Skeletal muscle tissue (tissue), 4 donors: ENCODE data around the gene CCSER1. TPM values are rescaled to one million over a fixed set of nuclear protein-coding genes. Genes with fewer than 3 reads are reported as not detected.

Source experiments
- H3K27ac ChIP-seq: one replicate; pipeline ENCODE4 v1.7.0; 2013; ENCODE audit warnings: mild to moderate bottlenecking, low read depth, low read length, inconsistent platforms
- H3K27me3 ChIP-seq, 3 donors: one replicate each; pipeline ENCODE4 v1.7.0; 2013; ENCODE audit warnings: low read length in 3 of 3; ENCODE audit not compliant: control insufficient read depth in 3 of 3, insufficient read depth in 3 of 3
- H3K36me3 ChIP-seq, 3 donors: one replicate each; pipeline ENCODE4 v1.7.0; 2013; ENCODE audit warnings: low read length in 3 of 3; ENCODE audit not compliant: control insufficient read depth in 3 of 3, insufficient read depth in 3 of 3
- H3K4me1 ChIP-seq, 3 donors: one replicate each; pipeline ENCODE4 v1.7.0; 2013; ENCODE audit warnings: low read length in 3 of 3, mild to moderate bottlenecking in 3 of 3; ENCODE audit not compliant: control insufficient read depth in 3 of 3, insufficient read depth in 3 of 3
- H3K4me3 ChIP-seq, 3 donors: one replicate each; pipeline ENCODE4 v1.7.0; 2013; ENCODE audit warnings: low read length in 3 of 3
- H3K9ac ChIP-seq, 3 donors: one replicate each; pipeline ENCODE4 v1.7.0; 2013; ENCODE audit warnings: low read length in 3 of 3, mild to moderate bottlenecking in 3 of 3, moderate library complexity in 2 of 3, low read depth in 1 of 3
- H3K9me3 ChIP-seq, 3 donors: one replicate each; pipeline ENCODE4 v1.7.0; 2013; ENCODE audit warnings: low read length in 3 of 3; ENCODE audit not compliant: control insufficient read depth in 3 of 3
- total RNA-seq: library from RNA; depleted of rRNA; stranded (reverse); fragments of >200 nt; gene quantifications from one replicate; pipeline ENCODE4 v1.2.3, GENCODE V29; 2014
- donor health status: Osteomylitis.

CCSER1 gene
- total RNA-seq, 1 donor from 2014 or later: 1.0 TPM

DNA sequence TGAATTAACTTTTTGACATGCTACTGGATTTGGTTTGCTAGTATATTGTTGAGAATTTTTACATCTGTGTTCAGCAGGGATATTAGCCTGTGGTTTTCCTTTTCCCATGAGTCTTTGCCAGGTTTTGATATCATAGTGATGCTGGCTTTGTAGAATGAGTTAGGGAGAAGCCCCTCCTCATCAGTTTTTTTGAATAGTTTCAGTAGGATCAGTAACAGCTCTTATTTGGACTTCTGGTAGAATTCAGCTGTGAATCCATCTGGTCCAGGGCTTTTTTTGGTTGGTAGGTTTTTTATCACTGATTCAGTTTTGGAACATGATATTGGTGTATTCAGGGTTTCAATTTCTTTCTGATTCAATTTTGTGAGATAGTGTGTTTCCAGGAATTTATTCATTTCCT, 1386.1 kb downstream of the CCSER1 start:
- H3K9ac ChIP-seq: no peak overlapping the region
- H3K9me3 ChIP-seq: peaks cover 0 to 5% (median 3%) of the 10 kb centered on the region in 3 donors
- H3K27ac ChIP-seq: no peak overlapping the region
- H3K36me3 ChIP-seq: no peaks in the 10 kb centered on the region
- H3K4me1 ChIP-seq: no peaks in the 10 kb centered on the region
- no peaks in the 10 kb centered on the region for H3K27me3 ChIP-seq
- H3K4me3 ChIP-seq: no peak overlapping the region

GRCh38 chr4:91519155-91519554, 1392.0 kb downstream of the CCSER1 start:
- no peak overlapping the region for H3K27ac ChIP-seq
- no peaks in the 10 kb centered on the region for H3K36me3 ChIP-seq
- H3K9me3 ChIP-seq: peaks cover 0 to 3% (median 0%) of the 10 kb centered on the region in 3 donors
- H3K9ac ChIP-seq: no peak overlapping the region
- no peak overlapping the region for H3K4me3 ChIP-seq
- no peaks in the 10 kb centered on the region for H3K27me3 ChIP-seq
- no peaks in the 10 kb centered on the region for H3K4me1 ChIP-seq

DNA sequence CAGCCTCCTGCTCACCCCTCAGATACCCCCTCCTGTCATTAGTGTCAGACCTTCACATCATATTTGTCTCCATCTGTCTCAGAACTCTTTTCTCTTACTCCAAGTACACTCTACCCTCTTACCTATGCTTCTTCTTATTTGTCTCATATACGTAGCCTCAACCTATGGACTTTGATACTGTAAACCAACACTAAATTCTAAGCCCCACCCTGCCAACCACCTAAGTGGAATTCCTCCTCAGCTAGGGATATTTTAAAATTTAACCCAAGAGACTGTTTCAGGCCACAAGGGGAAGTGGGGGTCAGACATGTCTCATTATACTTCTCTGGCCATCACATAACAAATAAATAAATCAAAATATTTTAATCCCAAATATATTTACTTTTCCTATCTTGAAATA, 1398.4 kb downstream of the CCSER1 start:
- Histone ChIP-seq H3K4me1 (no peaks in the 10 kb centered on the region), H3K9ac (no peak overlapping the region), H3K4me3 (no peak overlapping the region), H3K36me3 (no peaks in the 10 kb centered on the region), H3K9me3 (no peaks in the 10 kb centered on the region), H3K27me3 (no peaks in the 10 kb centered on the region), H3K27ac (no peak overlapping the region)

- no peaks in the 10 kb centered on the region for H3K9me3 ChIP-seq
- no peak overlapping the region for H3K4me3 ChIP-seq
- H3K27ac ChIP-seq: no peak overlapping the region
- H3K27me3 ChIP-seq: no peaks in the 10 kb centered on the region
- no peaks in the 10 kb centered on the region for H3K4me1 ChIP-seq
- H3K36me3 ChIP-seq: no peaks in the 10 kb centered on the region
- H3K9ac ChIP-seq: no peak overlapping the region
Observed at GRCh38 chr4:91527056-91527455, 1399.9 kb downstream of the CCSER1 start.

- no peak overlapping the region for H3K4me3 ChIP-seq
- no peak overlapping the region for H3K9ac ChIP-seq
- no peaks in the 10 kb centered on the region for H3K27me3 ChIP-seq
- H3K4me1 ChIP-seq: no peaks in the 10 kb centered on the region
- no peaks in the 10 kb centered on the region for H3K9me3 ChIP-seq
- H3K27ac ChIP-seq: no peak overlapping the region
- no peaks in the 10 kb centered on the region for H3K36me3 ChIP-seq
Observed at GRCh38 chr4:91567594-91567993, 1440.4 kb downstream of the CCSER1 start.

- no peaks in the 10 kb centered on the region for H3K4me1 ChIP-seq
- H3K27ac ChIP-seq: no peak overlapping the region
- no peak overlapping the region for H3K9ac ChIP-seq
- H3K4me3 ChIP-seq: no peak overlapping the region
- no peaks in the 10 kb centered on the region for H3K27me3 ChIP-seq
- H3K9me3 ChIP-seq: no peaks in the 10 kb centered on the region
- no peaks in the 10 kb centered on the region for H3K36me3 ChIP-seq
Observed at GRCh38 chr4:91577864-91578263, 1450.7 kb downstream of the CCSER1 start.

DNA sequence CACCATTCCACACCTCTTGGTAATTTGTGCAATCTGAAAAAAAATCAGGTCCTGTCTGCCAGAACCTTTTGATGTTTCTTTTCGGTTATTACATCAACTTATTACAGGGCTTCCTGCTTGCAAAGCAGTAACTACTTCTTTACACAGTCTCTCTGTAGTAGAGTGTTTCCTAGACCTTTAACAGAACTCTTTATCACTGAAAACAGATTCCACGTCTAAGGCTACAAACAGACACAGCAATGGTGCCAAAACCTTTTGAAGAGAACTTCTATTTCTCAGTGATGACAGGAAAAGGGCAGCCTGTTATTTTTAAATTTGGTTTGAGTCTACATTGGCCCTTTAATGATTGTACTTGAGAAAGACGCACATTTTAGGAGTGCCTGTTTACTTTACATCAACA, 1463.1 kb downstream of the CCSER1 start:
- Histone ChIP-seq H3K9me3 (no peaks in the 10 kb centered on the region), H3K4me1 (no peaks in the 10 kb centered on the region), H3K4me3 (no peak overlapping the region), H3K27me3 (no peaks in the 10 kb centered on the region), H3K36me3 (no peaks in the 10 kb centered on the region), H3K27ac (no peak overlapping the region), H3K9ac (no peak overlapping the region)

DNA sequence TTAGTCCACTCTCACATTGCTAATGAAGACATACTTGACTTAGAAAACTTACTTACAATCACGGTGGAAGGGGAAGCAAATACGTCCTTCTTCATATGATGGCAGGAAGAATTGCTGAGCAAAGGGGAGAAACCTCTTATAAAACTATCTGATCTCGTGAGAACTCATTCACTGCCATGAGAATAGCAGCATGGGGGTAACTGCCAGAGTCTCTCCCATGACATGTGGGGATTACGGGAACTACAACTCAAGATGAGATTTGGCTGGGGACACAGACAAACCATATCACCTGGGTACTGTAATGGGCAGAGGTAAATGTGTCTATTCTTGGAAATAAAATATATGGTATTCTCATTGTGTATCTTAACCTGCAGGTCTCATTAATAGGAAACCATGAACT, 1464.9 kb downstream of the CCSER1 start:
- Histone ChIP-seq H3K9me3 (no peaks in the 10 kb centered on the region), H3K36me3 (no peaks in the 10 kb centered on the region), H3K27me3 (no peaks in the 10 kb centered on the region), H3K27ac (no peak overlapping the region), H3K4me1 (no peaks in the 10 kb centered on the region), H3K4me3 (no peak overlapping the region), H3K9ac (no peak overlapping the region)

- no peaks in the 10 kb centered on the region for H3K9me3 ChIP-seq
Observed at GRCh38 chr4:91596718-91597117, 1469.5 kb downstream of the CCSER1 start.

GRCh38 chr4:91598696-91599095, 1471.5 kb downstream of the CCSER1 start:
- Histone ChIP-seq H3K9me3 (no peaks in the 10 kb centered on the region), H3K27ac (no peak overlapping the region), H3K9ac (no peak overlapping the region)

More at GRCh38 chr4:91596718-91597117, 1469.5 kb downstream of the CCSER1 start:
- no peak overlapping the region for H3K9ac ChIP-seq
- no peaks in the 10 kb centered on the region for H3K4me1 ChIP-seq
- H3K36me3 ChIP-seq: no peaks in the 10 kb centered on the region
- H3K27me3 ChIP-seq: no peaks in the 10 kb centered on the region
- H3K4me3 ChIP-seq: no peak overlapping the region
- no peak overlapping the region for H3K27ac ChIP-seq

DNA sequence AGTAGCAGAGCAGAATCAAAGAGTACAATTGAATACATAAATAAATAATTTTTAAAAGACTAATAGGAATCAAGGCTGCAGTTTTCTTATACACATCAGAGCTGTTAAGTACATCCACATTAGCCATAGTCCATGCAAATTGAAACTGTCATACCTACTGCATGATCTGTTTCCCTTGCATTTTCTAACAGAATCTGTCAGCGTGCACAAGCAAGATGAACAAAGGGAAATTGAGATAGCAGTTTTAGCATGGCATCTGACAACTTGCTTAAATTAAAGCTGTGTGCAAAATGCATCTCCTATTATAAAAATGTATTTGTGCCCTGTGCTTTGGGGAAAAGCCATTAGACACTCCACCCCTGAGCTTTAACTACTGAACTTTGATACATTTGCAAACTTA, 1473.1 kb downstream of the CCSER1 start:
- Histone ChIP-seq H3K36me3 (no peaks in the 10 kb centered on the region), H3K4me3 (no peak overlapping the region), H3K27ac (no peak overlapping the region), H3K9me3 (no peaks in the 10 kb centered on the region), H3K27me3 (no peaks in the 10 kb centered on the region), H3K9ac (no peak overlapping the region), H3K4me1 (no peaks in the 10 kb centered on the region)

More at GRCh38 chr4:91598696-91599095, 1471.5 kb downstream of the CCSER1 start:
- Histone ChIP-seq H3K4me3 (no peak overlapping the region), H3K4me1 (no peaks in the 10 kb centered on the region), H3K27me3 (no peaks in the 10 kb centered on the region), H3K36me3 (no peaks in the 10 kb centered on the region)
